ENCODE measurements around the gene RBX1.

GRCh38 chr22:40960145-40960544 is 9.0 kb downstream of the RBX1 start:
- TF ChIP-seq CTCF (IDR thresholded peaks at IDR 0.05) (no peak), POLR2A (IDR thresholded peaks at IDR 0.05) (no peak), EP300 (IDR thresholded peaks at IDR 0.05) (no peak)

Data from suprapubic skin (tissue), 3 donors.